VCaP (cell line): Measurements from ENCODE around the gene NOS1.
"Not testable (repeated sequence)": the region's sequence is repeated elsewhere in the genome, so short reads cannot be mapped to it uniquely, and the experiment has no call there.

ENCODE experiments used
- H3K27ac ChIP-seq: fragments of 450-650 bp; 2 replicates; pipeline ENCODE4 v1.5.1; 2017
- TF ChIP-seq, protein P1 (sequence below): fragments of 450-650 bp; conservative IDR thresholded peaks from 2 replicates; pipeline ENCODE4 v1.5.1; 2017; ENCODE audit warnings: mild to moderate bottlenecking, moderate library complexity

The NOS1 gene

DNA sequence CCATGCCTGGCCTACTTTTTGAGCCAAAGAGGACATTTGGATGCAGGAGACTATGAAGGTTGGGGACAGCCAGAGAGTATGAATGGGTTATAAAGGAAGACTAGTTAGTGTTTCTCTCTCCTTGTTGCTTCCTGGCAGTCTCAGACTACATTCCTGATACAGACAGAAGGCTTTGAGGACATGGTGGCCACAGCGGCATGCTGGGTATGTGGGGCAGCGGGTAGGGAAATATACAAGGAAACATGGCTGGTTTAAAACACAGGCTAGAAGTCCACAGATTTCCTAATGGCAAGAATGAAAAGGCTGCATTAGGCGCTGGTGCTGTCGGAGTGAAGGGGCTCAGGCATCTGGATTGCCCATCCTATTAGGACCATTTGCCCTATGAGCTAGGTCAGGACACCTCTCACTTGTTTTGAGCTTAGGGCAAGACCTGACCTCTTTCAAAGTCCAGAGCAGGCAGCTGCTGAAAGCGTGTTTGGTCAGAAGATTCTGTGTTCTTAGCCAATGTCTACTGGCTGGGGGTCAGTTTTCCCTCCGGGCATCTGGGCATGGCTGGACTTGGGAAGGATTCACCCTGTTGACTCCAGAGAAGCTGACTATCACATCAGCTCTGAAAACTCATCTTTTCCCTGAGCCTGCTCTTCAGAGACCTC lies 151.0 kb downstream of the NOS1 start:
- TF ChIP-seq, protein P1, sequence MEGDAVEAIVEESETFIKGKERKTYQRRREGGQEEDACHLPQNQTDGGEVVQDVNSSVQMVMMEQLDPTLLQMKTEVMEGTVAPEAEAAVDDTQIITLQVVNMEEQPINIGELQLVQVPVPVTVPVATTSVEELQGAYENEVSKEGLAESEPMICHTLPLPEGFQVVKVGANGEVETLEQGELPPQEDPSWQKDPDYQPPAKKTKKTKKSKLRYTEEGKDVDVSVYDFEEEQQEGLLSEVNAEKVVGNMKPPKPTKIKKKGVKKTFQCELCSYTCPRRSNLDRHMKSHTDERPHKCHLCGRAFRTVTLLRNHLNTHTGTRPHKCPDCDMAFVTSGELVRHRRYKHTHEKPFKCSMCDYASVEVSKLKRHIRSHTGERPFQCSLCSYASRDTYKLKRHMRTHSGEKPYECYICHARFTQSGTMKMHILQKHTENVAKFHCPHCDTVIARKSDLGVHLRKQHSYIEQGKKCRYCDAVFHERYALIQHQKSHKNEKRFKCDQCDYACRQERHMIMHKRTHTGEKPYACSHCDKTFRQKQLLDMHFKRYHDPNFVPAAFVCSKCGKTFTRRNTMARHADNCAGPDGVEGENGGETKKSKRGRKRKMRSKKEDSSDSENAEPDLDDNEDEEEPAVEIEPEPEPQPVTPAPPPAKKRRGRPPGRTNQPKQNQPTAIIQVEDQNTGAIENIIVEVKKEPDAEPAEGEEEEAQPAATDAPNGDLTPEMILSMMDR = no peak
- H3K27ac ChIP-seq = no peak overlapping the region

DNA sequence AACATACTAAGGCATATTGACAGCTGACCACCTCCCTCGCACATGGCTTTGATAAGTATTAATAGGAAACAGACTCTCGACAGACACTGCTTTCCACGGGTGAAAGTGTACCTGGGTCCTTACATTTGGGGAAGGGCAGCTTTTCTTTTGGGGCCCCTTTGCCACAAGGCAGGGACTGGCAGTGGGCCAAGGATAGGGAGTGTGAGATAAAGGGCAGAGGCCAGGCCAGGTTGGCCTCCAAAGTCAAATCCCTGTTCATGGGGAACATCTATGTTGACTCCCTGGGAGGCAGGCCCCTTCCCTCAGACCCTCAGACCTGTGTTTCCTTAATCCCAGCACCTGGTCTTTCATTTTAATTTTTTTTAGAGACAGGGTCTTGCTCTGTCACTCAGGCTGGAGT lies 151.8 kb downstream of the NOS1 start:
- TF ChIP-seq, protein P1 = no peak
- H3K27ac ChIP-seq = no peak overlapping the region

DNA sequence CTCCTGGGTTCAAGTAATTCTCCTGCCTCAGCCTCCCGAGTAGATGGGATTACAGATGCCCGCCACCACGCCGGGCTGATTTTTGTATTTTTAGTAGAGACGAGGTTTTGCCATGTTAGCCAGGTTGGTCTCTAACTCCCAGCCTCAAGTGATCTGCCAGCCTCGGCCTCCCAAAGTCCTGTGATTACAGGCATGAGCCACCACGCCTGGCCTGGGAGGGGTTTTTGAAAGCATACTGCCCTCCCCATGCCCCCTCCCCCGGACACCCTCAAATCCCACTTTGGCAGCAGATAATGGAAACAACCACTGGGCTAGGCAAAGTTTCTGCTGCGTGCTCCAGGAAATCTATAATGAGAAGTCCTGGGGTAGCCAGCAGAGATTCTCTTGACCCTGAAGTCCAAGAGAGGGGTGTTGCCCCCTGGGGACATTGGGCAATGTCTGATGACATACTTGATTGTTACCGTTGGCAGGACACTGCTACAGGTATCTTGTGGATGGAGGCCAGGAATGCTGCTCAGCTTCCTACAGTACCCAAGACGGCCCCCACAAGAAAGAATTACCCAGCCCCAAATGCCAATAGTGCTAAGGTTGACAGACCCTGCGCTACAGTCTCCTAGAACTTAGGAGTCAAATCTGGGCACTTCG lies 152.5 kb downstream of the NOS1 start:
- TF ChIP-seq, protein P1 = no peak
- H3K27ac ChIP-seq = no peak overlapping the region

GRCh38 chr12:117208206-117208605 lies 153.2 kb downstream of the NOS1 start:
- H3K27ac ChIP-seq = peak overlapping the region; percentile 11; the same call in 1 of the 2 replicates
- TF ChIP-seq, protein P1 = no peak

- H3K27ac ChIP-seq = peak overlapping the region; percentile 11; the same call in 1 of the 2 replicates
- TF ChIP-seq, protein P1 = no peak
Measured at GRCh38 chr12:117207675-117208074, 153.8 kb downstream of the NOS1 start.

DNA sequence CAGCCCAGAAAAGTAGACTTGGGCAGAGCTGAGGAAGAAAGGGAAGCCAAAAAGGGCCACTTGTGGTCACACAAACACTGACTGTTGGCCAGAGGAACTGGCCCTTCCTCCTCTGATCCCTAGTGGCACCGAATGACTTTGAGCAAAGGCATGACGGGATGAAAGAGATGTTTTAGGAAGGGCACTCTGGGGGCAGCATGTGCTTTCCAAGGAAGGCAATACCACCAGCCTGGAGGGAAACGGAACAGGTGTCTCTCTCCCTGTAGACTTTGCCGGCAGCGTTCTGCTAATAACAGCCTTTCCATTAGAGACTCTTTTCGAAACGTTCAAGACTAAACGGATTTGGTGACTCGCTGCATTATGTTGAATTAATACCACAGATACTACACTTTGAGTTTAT lies 158.9 kb downstream of the NOS1 start:
- TF ChIP-seq, protein P1 = no peak
- H3K27ac ChIP-seq = no peak overlapping the region

DNA sequence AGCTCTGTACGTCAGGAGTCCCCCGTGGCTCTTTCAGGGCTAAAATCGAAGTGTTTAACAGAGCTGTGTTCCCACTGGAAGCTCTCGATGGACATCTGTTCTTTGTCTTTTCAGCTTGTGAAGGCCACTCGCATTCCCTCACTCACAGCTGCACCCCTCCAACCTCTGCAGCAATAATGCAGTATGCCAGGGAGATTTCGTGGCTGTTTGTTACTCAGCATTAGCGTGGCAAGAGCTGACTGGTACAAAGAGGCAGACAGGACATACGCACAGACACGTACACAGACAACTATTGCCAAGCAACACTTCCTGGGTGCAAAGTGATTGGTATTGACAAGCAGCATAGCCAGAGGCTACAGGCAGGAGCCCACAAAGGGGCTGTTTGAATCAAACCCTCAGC lies 159.4 kb downstream of the NOS1 start:
- TF ChIP-seq, protein P1 = no peak
- no peak overlapping the region for H3K27ac ChIP-seq

GRCh38 chr12:117199956-117200744 lies 161.3 kb downstream of the NOS1 start:
- H3K27ac ChIP-seq = not testable (repeated sequence)

DNA sequence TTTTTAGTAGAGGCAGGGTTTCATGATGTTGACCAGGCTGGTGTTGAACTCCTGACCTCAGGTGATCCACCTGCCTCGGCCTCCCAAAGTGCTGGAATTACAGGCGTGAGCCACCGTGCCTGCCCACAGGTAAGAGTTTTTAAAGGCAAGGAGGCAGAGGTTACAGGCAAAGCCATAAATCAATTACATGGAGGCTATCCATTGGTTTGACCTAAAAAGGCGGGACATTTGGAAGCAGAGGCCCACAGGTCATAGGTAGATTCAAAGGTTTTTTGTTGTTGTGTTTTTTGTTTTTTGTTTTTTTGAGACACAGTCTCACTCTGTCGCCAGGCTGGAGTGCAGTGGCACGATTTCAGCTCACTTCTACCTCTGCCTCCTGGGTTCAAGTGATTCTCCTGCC lies 165.1 kb downstream of the NOS1 start:
- not testable (repeated sequence) for H3K27ac ChIP-seq

- H3K27ac ChIP-seq = not testable (repeated sequence)
Measured at GRCh38 chr12:117195027-117195426, 166.4 kb downstream of the NOS1 start.
